HL-60/S4 (cell line): Measurements from ENCODE around the gene RHOT2.

ENCODE experiments used
- in situ Hi-C: fragments of 300-500 bp; cut with MboI; formaldehyde crosslinking; loops from 2 replicates; pipeline ENCODE4 v1.14.3; 2022; ENCODE audit warnings: low sequenced_read_pairs

RHOT2 gene

DNA sequence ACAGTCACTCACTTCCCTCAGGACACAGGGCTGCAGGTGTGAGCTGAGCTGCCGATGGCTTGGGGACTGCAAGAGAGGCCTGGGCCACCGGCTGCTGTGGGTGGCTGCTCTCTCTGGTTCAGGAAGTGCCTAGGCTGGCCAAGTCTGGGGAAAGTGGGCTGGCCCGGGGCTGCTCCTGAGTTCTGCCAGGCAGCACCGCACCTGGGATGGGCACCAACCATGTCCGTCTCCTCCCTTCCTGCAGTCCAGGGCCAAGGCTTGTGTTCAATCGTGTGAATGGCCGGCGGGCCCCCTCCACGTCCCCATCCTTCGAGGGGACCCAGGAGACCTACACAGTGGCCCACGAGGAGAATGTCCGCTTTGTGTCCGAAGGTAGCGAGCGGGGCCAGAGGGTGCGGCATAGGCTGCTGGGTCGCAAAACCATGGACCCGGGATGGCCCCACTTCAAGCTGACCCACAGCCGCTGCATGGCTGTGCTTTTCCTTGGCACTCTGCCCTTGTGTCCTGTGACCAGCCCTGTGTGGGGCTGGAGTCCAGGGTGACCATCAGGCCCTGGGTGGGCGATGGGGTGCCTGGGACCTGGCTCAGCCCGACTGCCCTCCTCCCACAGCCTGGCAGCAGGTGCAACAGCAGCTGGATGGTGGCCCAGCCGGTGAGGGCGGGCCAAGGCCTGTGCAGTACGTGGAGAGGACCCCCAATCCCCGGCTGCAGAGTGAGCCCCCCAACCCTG lies 20.6 kb upstream of the RHOT2 start:
- in situ Hi-C loops, result no loop called here

DNA sequence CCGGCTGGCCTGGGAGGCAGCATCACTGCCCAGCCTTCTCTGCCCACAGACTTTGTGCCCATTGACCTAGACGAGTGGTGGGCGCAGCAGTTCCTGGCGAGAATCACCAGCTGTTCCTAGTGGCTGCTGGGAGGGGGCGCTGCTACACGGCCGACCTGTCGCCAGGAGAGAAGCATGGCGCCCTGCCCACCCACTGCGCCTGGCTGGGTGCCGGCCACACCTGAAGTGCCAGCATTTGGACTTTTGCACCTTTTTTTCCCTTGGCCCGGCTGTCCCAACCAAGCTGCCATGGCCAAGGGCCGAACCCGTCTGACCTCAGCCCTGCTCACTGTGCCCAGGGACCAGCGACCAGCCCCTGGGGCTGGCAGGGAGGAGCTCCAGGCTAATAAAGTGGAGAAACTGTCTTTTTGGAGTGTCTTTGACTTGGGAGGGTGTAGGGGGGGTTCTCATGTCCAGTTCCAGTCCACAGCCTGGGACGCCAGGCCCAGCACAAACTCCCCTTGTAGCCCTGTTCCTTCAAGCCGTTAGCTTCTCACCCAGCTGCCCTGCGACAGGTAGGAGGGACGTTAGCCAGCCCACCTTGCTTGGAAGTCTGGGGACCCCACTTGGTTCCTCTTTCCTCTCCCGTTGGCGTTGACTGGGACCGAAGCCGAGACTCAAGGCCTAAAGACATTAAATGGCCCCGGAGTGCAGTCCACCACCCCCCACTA lies 19.7 kb upstream of the RHOT2 start:
- in situ Hi-C loops, result no loop called here

DNA sequence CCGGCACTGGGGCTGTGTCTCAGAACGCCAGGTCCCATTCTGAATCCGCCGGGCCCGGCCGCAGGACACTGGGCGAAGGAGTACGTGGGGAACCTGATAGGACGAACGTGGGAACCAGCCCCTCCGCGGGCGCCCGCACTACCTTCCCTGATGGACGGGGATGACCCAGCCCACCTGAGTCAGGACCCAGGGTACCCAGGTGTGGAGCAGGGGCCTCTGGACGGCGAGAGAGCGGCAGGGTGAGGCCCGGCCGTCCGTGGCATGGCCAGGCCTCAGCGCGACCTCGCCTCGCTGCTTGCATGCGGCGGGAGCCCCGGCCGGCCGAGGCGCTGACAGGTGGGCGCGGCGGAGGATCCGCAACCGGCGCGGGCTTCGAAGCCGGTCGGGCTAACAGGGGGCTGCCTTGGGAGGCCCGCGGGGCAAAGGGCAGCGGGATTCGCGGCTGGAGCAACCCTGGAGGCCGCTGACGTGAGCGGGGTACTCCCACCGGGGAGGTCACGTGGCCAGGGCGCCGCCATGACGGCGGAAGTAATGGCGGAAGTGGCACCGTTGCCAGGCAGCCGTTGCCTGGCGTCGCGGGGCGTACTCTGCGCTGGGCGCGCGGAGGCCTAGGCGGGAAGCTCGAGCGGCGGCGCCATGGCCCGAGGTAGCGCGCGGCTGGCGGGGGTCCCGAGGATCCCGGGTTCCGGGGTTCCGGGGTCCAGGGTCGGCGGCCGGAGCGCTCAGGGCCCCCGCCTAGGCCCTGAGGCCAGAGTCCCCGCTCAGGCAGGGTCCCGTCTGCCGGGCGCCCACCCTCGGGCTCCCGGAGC lies 18.9 kb upstream of the RHOT2 start, which contains the start of gene WDR90:
TSS of gene WDR90 (plus strand) at position 585 of the 809 bp plus-strand sequence. CDS start at position 637, 52 bp downstream.
- in situ Hi-C loops, result no loop called here

DNA sequence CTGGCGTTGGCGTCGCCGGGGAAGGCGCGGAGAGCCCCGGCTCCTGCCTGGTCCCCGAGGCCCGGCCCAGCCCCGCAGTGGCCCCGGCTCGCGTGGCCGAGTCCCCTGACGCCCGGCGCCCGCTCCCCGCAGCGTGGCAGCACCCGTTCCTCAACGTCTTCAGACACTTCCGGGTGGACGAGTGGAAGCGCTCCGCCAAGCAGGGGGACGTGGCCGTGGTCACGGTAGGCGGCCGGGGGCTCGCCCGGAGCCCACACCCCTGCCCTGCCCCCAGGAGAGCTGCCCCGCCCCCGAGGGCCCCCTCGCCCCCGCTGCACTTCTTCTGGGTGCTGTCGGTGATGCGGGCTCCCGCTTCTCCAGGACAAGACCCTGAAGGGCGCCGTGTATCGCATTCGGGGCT lies 18.3 kb upstream of the RHOT2 start:
- in situ Hi-C loops, result no loop called here

DNA sequence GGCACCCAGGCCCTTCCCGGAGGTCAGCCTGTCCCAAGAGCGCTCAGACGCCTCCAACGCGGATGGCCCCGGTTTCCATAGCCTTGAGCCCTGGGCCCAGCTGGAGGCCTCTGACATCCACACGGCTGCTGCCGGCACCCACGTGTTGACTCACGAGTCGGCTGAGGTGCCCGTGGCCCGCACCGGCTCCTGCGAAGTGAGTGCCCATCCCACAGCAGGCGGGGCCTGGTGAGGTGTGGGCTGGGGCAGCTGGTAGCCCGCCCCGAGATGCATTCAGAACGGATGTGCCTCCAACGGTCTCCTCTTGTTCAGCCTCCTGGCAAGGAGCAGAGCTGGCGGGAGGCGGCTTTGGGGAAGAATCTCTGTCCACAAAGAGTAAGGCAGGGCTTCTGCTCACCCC lies 16.1 kb upstream of the RHOT2 start:
- in situ Hi-C loops, result no loop called here

DNA sequence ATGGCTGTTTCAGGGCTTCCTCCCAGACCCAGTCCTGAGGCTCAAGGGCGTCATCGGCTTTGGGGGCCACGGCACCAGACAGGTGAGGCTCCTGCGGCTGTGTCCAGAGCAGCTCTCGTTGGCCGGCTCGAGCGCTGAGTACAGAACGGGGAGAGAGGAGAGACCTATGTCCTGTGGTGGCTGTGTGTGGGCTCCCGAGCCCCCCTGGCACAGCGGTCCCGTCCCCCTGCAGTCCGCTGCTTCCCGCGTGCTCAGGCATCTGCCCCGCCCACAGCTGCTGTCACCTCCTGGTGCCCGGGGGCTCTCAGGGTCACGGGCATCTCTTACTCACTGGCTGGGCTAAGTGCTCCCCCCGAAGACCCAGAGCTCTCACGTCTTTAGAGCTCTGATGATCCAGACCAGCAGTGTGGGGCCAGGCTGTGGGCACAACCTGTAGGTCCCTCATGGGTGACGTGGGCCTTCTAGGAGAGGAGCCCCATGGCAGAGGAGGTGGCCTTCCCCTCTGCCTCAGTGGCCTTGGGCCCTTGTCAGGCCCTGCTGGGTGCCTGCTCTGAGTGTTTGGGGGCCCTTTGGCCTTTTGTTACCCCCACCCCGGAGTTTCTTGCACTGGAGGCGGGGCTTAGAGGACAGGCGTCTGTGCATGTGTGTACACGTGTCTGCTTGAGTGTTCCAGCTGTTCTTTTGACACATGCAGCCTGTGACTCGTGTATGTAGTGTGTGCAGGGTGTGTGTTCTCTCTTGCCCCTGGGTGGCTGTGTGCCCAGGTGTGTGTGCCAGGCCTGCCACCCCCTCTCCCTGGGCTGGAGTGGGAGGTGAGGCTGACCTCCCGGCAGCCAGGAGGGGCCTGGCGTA lies 15.3 kb upstream of the RHOT2 start:
- in situ Hi-C loops, result no loop called here

DNA sequence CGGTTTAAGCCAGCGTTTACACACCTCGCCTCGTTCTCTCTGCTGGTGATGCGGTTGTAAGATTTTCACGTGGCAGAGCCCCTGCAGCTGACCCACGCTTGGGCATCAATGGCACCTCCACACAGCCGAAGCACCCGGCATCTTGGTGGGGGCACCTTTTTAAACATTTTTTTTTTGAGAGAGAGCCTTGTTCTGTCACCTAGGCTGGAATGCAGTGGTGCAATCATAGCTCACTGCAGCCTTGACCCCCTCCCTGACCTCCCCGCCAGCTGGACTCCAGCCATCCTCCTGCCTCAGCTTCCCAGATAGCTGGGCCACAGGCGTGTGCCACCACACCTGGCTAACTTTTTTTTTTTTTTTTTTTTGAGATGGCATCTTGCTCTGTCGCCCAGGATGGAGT lies 13.9 kb upstream of the RHOT2 start:
- in situ Hi-C loops, result no loop called here

DNA sequence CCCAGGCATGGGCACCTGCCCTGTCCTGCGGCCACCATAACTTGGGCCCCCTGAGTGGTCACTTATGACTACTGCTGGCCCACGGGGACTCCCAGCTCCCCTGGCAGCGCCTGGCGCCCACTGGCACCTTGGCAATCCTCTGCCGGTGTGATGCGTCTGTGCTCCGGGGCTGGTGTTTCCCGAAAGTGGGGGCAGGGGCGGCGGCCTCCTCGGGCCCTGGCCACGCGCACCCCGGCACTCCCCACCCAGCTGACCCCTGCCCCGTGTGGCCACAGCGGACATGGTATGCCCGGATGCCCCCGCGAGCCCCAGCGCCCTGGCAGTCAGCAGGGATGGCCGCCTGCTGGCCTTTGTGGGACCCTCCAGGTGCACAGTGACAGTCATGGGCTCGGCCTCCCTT lies 10.4 kb upstream of the RHOT2 start:
- in situ Hi-C loops, result no loop called here

DNA sequence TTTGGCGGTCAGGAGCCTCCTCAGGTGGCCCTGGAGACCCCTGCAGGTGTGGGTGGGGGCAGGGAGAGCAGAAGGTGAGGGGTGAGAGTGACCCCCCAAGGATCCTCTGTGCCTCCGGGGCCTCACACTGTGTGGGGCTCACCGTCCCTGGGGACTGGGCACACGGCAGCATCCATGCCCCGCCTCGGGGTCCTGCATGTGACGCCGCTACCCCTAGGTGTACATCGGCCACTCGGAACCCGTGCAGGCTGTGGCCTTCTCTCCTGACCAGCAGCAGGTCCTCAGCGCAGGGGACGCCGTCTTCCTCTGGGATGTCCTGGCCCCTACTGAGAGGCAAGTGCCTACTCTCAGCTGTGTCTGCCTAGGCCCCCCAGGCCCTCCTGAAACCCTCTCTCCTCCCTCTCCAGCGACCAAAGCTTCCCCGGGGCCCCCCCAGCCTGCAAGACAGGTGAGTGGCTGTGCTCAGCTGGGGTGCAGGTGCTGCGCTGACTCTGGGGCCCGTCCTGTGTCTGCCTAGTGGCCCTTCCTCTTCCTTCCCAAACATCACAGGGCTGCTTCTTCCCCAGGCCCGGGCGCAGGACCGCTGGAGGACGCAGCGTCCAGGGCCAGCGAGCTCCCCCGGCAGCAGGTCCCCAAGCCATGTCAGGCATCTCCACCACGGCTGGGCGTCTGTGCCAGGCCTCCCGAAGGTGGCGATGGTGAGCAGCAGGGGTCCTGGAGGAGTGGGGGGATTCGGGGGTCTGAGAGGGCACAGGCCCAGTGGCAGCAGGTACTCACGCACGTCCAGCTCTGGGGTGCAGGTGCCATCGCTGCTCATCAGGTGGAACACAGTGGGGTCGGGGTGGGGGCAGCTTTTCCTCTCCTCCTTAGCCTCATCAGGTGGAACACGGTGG lies 9.0 kb upstream of the RHOT2 start:
- in situ Hi-C loops, result no loop called here

DNA sequence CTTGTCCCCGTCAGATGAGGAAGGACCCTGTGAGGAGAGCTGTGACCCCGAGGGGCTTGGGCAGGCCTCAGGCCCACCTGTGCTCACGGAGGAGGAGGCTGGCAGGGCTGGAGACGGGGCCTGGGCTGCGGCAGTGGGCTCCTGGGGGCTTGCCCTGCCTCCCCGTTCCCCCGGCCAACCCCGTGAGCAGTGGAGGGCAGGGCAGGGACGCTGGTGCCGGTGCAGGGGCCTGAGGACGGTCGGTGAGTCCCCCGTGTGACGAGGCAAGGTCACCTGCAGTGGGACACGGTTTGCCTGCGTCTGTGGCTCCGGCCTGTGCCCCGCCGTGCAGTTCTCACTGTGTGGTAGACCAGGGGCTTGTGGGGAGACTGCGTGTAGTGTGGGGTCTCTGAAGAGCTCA lies 8.3 kb upstream of the RHOT2 start:
- in situ Hi-C loops, result loop anchor here (10.0 kb wide), 1 partner anchor 265 kb away; the partner anchor contains the start of gene NME4

DNA sequence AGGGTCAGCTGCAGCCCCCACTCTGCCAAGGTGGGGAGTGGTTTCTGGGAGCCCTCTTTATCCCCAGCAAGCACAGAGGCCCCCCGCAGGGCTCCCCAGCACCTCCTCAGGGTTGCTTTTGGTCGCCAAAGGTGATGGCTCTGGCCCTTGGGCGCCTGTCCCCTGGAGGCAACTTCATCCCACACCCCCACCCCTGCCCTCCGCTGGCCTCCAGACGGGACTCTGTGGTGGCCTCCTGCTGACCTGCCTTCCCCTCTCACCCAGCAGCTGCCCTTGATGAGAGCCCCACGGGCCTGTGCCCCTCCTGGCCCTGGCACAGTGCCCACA lies 7.8 kb upstream of the RHOT2 start:
- in situ Hi-C loops, result loop anchor here (10.0 kb wide), 1 partner anchor 265 kb away; the partner anchor contains the start of gene NME4

DNA sequence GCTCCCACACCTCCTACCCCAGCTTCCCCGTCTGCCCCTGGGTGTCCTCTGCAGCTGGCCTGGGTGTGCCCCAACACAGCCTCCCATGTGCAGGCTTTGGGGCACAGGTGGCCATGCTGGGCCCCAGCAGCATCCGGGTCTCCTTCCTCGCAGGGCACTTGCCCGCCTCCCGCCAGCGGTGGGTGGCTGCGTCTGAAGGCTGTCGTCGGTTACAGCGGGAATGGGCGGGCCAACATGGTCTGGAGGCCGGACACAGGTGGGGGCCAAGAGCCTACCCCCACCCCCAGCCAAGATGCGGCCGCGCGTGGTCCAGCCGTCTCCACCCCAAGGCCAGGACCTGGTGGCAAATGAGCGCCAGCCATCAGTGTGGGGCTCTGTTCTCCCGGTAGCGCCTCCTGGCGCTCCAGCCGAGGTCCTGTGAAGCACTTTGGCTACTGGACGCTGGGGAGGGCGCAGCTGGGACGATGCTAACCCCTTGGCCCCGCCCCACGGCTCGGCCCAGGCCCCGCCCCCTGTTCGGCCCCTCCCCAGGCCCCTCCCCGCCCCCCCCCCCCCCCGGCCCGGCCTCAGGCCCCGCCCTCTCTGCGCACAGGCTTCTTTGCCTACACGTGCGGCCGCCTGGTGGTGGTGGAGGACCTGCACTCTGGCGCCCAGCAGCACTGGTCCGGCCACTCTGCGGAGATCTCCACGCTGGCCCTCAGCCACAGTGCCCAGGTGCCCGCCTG lies 7.3 kb upstream of the RHOT2 start:
- in situ Hi-C loops, result loop anchor here (10.0 kb wide), 1 partner anchor 266 kb away; the partner anchor contains the start of gene NME4

DNA sequence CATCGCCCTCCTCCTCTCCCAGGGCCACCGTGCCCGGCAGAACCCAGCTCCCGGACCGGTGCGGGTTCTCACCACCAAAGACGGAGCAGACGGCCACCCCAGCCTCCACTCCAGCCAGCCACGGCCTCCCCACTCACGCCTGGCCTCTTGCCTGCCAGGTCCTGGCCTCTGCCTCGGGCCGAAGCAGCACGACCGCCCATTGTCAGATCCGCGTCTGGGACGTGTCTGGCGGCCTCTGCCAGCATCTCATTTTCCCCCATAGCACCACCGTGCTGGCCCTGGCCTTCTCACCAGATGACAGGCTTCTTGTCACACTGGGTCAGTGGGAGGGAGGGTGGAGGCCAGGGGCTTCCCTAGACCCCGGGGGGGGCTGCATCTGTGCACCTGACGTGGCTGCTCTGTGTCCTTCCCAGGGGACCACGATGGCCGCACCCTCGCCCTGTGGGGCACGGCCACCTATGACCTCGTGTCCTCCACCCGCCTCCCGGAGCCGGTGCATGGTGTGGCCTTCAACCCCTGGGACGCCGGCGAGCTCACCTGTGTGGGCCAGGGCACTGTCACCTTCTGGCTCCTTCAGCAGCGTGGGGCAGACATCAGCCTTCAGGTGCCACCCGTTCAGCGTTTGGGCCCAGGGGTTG lies 6.6 kb upstream of the RHOT2 start:
- in situ Hi-C loops, result loop anchor here (10.0 kb wide), 1 partner anchor 267 kb away; the partner anchor contains the start of gene NME4

DNA sequence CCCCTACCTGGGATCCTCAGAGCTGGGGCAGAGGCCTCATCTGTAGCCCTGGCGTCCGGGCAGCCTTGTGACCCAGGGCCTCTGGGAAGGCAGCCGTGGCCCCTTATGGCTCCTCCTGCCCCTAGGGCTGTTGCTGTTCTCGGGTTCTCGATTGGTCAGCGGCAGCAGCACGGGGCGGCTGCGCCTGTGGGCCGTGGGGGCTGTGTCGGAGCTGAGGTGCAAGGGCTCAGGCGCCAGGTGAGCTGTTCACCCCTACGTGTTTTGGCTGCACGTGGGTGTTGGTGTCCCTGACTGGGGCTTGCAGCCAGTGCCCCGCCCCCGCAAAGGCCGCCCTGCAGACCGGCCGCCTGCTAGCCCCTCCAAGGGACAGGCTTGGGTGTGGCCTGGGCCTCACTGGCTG lies 5.8 kb upstream of the RHOT2 start:
- in situ Hi-C loops, result loop anchor here (10.0 kb wide), 1 partner anchor 267 kb away; the partner anchor contains the start of gene NME4

DNA sequence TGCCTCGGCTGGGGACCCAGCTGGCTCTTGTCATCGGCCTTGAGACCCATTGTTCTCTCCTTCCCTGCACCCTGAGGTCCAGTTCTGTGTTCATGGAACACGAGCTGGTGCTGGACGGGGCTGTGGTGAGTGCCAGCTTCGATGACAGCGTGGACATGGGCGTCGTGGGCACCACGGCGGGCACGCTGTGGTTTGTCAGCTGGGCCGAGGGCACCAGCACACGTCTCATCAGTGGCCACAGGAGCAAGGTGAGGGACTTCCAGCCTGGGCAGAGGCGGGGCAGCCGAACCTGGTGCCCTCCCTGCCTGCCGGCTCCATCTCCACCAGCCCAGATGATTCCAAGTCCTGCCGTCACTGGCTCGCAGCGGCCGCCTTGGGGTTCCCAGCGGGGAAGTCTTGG lies 5.3 kb upstream of the RHOT2 start:
- in situ Hi-C loops, result loop anchor here (10.0 kb wide), 1 partner anchor 268 kb away; the partner anchor contains the start of gene NME4

DNA sequence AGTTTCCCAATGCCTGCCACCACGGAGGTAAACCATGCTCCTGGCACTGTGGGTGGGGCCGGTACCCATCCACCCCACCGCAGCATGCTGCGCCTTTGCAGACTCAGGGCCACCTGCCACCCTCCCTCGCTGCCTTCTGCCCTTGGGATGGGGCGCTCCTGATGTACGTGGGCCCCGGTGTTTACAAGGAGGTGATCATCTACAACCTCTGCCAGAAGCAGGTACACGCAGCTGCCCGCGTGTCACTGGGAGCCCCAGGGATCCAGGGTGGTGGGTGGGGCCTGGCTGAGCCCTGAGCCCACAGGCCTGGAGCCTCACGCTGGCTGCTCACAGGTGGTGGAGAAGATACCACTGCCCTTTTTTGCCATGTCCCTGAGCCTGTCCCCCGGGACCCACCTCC lies 1.4 kb upstream of the RHOT2 start:
- in situ Hi-C loops, result loop anchor here (10.0 kb wide), 1 partner anchor 272 kb away; the partner anchor contains the start of gene NME4

DNA sequence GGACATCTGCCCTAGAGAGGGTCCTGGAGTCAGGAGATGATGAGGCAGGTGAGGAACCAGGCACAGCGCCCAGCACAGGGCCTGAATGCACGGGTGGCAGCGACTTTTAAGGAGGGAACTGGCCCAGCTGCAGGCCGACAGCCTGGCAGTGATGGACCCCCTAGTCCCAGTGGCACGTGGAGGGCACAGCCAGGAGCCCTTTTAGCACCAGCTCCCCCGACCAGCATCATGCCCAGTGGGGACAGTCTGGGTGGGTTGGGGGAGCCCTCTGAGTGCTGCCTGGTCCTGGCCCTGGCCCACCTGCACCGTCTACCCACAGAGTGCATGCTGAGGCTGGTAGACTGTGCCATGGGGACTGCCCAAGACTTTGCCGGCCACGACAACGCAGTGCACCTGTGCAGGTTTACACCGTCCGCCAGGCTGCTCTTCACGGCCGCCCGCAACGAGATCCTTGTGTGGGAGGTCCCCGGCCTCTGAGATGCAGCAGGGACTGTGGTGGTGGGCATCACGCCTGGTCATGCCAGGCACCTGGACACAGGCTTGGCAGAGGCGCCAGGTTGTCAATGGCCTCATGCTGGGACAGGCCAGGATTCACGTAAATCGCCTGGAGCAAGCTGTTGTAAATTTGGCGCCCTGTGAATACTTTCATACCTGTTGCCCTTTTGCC lies 686 bp upstream of the RHOT2 start:
- in situ Hi-C loops, result loop anchor here (10.0 kb wide), 1 partner anchor 272 kb away; the partner anchor contains the start of gene NME4
